Hepatocyte (in vitro differentiated cells): Measurements from ENCODE around the gene CHMP6. TPM values are rescaled to one million over a fixed set of nuclear protein-coding genes. Genes with fewer than 3 reads are reported as not detected.

Experiments used
- DNase-seq: peaks from one replicate; pipeline ENCODE4 v3.0.0-alpha.2; 2016; ENCODE audit warnings: low spot score
- H2AFZ ChIP-seq: fragments of 200-600 bp; sonication (generic); 2 replicates; pipeline ENCODE4 v1.6.0; 2016; ENCODE audit warnings: antibody characterized with exemption, mild to moderate bottlenecking
- H3K27ac ChIP-seq: fragments of 200-600 bp; sonication (generic); 2 replicates; pipeline ENCODE4 v1.5.1; 2016; ENCODE audit warnings: mild to moderate bottlenecking
- H3K27me3 ChIP-seq: fragments of 200-600 bp; sonication (generic); 2 replicates; pipeline ENCODE4 v1.6.1; 2016
- H3K36me3 ChIP-seq: fragments of 200-600 bp; sonication (generic); replicated peaks from 2 replicates; pipeline ENCODE4 v1.5.1; 2016; ENCODE audit warnings: low read depth; ENCODE audit not compliant: insufficient read depth
- H3K4me1 ChIP-seq: fragments of 200-600 bp; sonication (generic); 2 replicates; pipeline ENCODE4 v1.5.1; 2016; ENCODE audit warnings: mild to moderate bottlenecking, moderate library complexity; ENCODE audit not compliant: insufficient read depth
- H3K4me2 ChIP-seq: fragments of 200-600 bp; sonication (generic); 2 replicates; pipeline ENCODE4 v1.6.0; 2016
- H3K4me3 ChIP-seq: fragments of 200-600 bp; sonication (generic); 2 replicates; pipeline ENCODE4 v1.5.1; 2016; ENCODE audit warnings: mild to moderate bottlenecking
- H3K79me2 ChIP-seq: fragments of 200-600 bp; sonication (generic); 2 replicates; pipeline ENCODE4 v1.6.0; 2017; ENCODE audit warnings: mild to moderate bottlenecking
- H3K9me2 ChIP-seq: fragments of 200-600 bp; sonication (generic); replicated peaks from 2 replicates; pipeline ENCODE4 v1.6.0; 2017; ENCODE audit warnings: mild to moderate bottlenecking; ENCODE audit not compliant: insufficient read depth
- H3K9me3 ChIP-seq: fragments of 200-600 bp; sonication (generic); 2 replicates; pipeline ENCODE4 v1.5.1; 2016; ENCODE audit warnings: low read depth, mild to moderate bottlenecking
- H4K20me1 ChIP-seq: fragments of 200-600 bp; sonication (generic); 2 replicates; pipeline ENCODE4 v1.6.0; 2016; ENCODE audit warnings: mild to moderate bottlenecking; ENCODE audit not compliant: insufficient read depth, poor library complexity, severe bottlenecking
- EZH2 ChIP-seq: fragments of 200-600 bp; sonication (generic); IDR thresholded peaks from 2 replicates; pipeline ENCODE4 v1.6.1; 2016; ENCODE audit warnings: antibody characterized with exemption, mild to moderate bottlenecking, borderline replicate concordance
- EZH2phosphoT487 ChIP-seq: fragments of 200-600 bp; sonication (generic); IDR thresholded peaks from one replicate; pipeline ENCODE4 v1.6.1; 2018; ENCODE audit warnings: antibody characterized with exemption, mild to moderate bottlenecking, low read depth, moderate library complexity; ENCODE audit not compliant: unreplicated experiment, severe bottlenecking
- whole genome bisulfite sequencing: methylation state at CpG from one replicate; pipeline ENCODE4 v1.1.6; 2016; ENCODE audit warnings: low lambda C conversion rate; ENCODE audit errors: missing lambda C conversion rate; 5-methylcytosine and 5-hydroxymethylcytosine counted together
- polyA plus RNA-seq: library from polyadenylated mRNA; unstranded; fragments of >200 nt; fragmentation: Nextera tagmentation; extraction: Ambion mirVana; gene quantifications from 2 replicates; pipeline ENCODE4 v1.2.1, GENCODE V29; 2016
- total RNA-seq: library from RNA; depleted of rRNA; stranded (reverse); fragments of >200 nt; gene quantifications from 2 replicates; pipeline ENCODE4 v1.2.3, GENCODE V29; 2014
- TF ChIP-seq, protein P1 (sequence below): fragments of 200-600 bp; sonication (generic); IDR thresholded peaks from 2 replicates; pipeline ENCODE4 v1.5.1; 2016; ENCODE audit warnings: antibody characterized with exemption, mild to moderate bottlenecking; ENCODE audit not compliant: poor library complexity

Gene CHMP6
- total and polyA plus RNA-seq, 2 experiments from 2014 or later = 16.9 to 38.3 TPM

DNA sequence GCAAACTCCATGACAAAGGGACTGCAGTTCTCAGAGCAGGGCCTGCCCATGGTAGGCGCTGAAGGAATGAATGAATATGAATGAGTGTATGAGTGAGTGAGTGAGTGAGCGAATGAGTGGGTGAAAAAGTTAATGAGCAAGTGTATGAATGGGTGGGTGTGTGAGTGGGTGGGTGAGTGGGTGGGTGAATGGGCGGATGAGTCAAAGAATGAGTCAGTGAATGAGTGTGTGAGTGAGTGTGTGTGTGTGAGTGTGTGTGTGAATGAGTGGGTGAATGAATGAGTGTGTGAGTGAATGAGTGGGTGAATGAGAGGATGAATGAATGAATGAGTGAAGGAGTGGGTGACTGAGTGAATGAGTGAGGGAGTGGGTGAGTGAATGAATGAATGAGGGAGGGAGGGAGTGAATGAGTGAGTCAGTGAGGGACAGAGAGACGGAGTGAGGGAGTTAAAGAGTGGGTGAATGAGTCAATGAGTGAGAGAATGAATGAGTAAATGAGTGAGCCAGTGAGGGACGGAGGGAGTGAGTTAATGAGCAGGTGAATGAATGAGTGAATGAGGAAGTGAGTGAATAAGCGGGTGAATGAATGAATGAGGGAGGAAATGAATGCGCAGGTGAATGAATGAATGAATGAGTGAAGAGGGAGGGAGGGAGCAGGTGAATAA, 11.1 kb upstream of the CHMP6 start:
- no peaks in the 10 kb centered on the region for H3K27me3 ChIP-seq
- H4K20me1 ChIP-seq = no peaks in the 10 kb centered on the region
- no peak overlapping the region for H3K4me3 ChIP-seq
- DNase-seq = no peak
- TF ChIP-seq EZH2phosphoT487 (no peak), EZH2 (no peak)
- TF ChIP-seq, protein P1, sequence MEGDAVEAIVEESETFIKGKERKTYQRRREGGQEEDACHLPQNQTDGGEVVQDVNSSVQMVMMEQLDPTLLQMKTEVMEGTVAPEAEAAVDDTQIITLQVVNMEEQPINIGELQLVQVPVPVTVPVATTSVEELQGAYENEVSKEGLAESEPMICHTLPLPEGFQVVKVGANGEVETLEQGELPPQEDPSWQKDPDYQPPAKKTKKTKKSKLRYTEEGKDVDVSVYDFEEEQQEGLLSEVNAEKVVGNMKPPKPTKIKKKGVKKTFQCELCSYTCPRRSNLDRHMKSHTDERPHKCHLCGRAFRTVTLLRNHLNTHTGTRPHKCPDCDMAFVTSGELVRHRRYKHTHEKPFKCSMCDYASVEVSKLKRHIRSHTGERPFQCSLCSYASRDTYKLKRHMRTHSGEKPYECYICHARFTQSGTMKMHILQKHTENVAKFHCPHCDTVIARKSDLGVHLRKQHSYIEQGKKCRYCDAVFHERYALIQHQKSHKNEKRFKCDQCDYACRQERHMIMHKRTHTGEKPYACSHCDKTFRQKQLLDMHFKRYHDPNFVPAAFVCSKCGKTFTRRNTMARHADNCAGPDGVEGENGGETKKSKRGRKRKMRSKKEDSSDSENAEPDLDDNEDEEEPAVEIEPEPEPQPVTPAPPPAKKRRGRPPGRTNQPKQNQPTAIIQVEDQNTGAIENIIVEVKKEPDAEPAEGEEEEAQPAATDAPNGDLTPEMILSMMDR = no peak
- no peak overlapping the region for H2AFZ ChIP-seq
- H3K4me1 ChIP-seq = peaks cover 5% of the 10 kb centered on the region
- no peaks in the 10 kb centered on the region for H3K79me2 ChIP-seq
- H3K27ac ChIP-seq = no peak overlapping the region
- peak overlapping the region; percentile 88 for H3K4me2 ChIP-seq
- 61% methylated on average over 7 of the region's 7 CpGs for WGBS
- H3K36me3 ChIP-seq = no peaks in the 10 kb centered on the region
- H3K9me2 ChIP-seq = no peaks in the 10 kb centered on the region
- no peaks in the 10 kb centered on the region for H3K9me3 ChIP-seq

DNA sequence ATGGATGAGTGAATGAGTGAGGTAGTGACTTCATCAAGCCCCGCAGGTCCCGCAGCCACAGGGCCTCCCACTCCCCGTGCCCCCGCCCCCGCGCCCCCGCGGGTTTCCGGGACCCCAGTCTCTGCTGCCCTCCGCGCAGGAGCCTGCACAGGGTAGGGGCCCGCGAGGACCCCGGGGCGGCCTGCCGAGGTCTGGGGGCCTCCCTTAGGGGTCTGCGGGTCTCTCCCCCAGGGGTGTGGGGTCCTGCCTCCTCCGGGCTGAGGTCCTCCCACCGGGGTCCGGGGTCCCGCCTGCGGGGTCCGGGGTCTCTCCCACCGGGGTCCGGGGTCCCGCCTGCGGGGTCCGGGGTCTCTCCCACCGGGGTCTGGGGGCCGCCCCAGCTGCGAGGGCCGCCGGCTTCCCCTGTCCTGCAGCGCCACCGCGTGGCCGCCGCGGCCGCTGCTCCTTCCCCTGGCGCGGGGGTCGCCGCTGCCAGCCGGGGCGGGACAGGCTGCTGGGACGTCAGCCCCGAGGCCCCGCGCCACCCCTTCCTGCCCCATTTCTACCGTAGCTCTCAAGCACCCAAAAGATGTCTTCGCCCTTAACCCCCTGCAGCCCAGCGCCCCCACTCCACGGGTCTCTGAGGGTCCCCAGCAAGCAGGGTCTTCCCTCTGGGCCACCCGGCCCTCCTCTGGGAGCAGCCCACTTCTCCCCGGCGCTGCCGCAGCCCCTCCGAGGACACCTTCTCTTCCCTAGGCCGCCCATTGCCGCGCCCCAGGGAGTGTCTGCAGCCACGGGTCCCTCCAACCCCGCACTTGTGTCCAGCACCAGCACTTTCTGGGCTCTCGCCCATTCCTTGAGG, 10.4 kb upstream of the CHMP6 start:
- H2AFZ ChIP-seq = no peak overlapping the region
- no peaks in the 10 kb centered on the region for H3K79me2 ChIP-seq
- H4K20me1 ChIP-seq = no peaks in the 10 kb centered on the region
- H3K27me3 ChIP-seq = no peaks in the 10 kb centered on the region
- no peak for TF ChIP-seq EZH2
- TF ChIP-seq, protein P1 = peak; percentile 68
- 23% methylated on average over 19 of the region's 65 CpGs for WGBS
- peak overlapping the region; percentile 88 for H3K4me2 ChIP-seq
- H3K27ac ChIP-seq = no peak overlapping the region
- peaks cover 5% of the 10 kb centered on the region for H3K4me1 ChIP-seq
- no peaks in the 10 kb centered on the region for H3K9me3 ChIP-seq
- DNase-seq = peak; percentile 58
- H3K36me3 ChIP-seq = no peaks in the 10 kb centered on the region
- no peaks in the 10 kb centered on the region for H3K9me2 ChIP-seq
- no peak overlapping the region for H3K4me3 ChIP-seq

DNA sequence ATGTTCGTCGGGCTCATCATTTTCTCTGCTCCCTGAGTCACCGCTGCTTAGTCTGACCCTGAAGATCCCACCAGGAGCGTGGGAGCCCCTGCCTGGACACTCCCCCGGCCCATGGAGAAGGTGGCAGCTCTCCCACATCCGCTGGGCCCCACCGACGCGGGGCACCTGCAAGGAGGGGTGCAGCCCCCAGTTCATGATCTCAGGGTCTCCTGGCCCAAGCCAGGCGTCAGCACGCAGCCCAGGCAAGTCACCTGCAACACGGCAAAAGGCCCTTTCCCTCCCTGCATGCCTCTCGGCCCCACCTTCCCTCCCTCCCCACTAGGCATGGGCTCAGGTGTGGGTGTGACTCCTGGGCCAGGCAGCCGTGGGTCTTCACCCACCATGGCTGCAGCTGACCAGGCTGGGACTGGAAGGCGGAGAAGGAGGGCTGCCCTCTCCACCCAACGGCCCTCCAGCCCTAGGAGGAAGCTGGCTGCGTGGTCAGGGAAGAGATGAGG, 9.7 kb upstream of the CHMP6 start:
- H2AFZ ChIP-seq = no peak overlapping the region

More for the DNA sequence above, 9.7 kb upstream of the CHMP6 start:
- Histone ChIP-seq H3K9me2 (no peaks in the 10 kb centered on the region), H4K20me1 (no peaks in the 10 kb centered on the region), H3K79me2 (no peaks in the 10 kb centered on the region), H3K4me2 (no peak overlapping the region), H3K27me3 (no peaks in the 10 kb centered on the region), H3K4me1 (peaks cover 5% of the 10 kb centered on the region), H3K27ac (no peak overlapping the region), H3K4me3 (no peak overlapping the region), H3K36me3 (no peaks in the 10 kb centered on the region), H3K9me3 (no peaks in the 10 kb centered on the region)
- whole genome bisulfite sequencing = 86% methylated on average over 17 of the region's 17 CpGs
- DNase-seq = no peak
- TF ChIP-seq, protein P1 = no peak
- TF ChIP-seq EZH2 = no peak
- TF ChIP-seq EZH2phosphoT487 = no peak
